ENCODE measurements around the gene MARCHF10. TPM values are rescaled to one million over a fixed set of nuclear protein-coding genes. Genes with fewer than 3 reads are reported as not detected.

The MARCHF10 gene, protein sequence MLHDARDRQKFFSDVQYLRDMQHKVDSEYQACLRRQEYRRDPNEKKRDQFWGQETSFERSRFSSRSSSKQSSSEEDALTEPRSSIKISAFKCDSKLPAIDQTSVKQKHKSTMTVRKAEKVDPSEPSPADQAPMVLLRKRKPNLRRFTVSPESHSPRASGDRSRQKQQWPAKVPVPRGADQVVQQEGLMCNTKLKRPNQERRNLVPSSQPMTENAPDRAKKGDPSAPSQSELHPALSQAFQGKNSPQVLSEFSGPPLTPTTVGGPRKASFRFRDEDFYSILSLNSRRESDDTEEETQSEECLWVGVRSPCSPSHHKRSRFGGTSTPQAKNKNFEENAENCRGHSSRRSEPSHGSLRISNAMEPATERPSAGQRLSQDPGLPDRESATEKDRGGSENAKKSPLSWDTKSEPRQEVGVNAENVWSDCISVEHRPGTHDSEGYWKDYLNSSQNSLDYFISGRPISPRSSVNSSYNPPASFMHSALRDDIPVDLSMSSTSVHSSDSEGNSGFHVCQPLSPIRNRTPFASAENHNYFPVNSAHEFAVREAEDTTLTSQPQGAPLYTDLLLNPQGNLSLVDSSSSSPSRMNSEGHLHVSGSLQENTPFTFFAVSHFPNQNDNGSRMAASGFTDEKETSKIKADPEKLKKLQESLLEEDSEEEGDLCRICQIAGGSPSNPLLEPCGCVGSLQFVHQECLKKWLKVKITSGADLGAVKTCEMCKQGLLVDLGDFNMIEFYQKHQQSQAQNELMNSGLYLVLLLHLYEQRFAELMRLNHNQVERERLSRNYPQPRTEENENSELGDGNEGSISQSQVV
- not detected in 2 replicates for total RNA-seq

DNA sequence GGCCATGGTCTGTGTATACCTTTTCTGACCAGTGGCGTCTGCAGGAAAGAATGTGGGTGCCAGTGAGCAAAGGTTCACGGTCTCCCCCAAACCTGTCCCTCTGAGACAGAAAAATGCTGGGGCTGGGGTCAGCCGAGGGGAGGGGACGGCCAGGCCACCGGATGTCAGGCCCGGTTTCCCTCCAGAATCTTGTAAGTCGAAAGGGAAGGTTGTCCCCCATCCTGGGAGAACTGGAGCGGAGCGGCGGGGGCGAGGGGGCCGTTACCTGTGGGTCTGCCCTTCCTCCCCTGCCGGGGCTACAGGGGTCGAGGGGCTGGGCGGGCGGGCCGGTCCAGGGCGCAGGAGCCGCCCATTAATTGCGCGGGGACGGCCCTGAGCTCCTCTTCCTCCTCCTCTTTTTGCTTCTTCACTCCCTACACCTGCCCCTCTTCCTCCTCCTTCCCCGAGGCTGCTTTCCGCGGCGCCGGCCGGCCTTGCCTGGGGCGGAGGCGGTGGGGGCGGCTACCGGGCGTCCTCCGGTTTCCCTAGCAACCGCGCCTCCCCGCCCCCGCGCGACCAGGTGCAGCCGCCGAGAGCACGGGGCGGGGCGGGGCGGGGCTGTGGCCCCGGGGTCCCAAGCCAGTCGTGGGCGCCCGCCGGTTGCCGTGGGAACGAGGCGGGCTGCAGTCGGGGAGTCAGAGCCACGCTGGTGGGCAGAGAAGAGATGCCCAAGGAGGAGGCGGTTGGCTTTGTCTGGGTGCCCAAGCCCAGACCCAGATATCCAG lies at the start of gene MARCHF10:
Gene MARCHF10, minus strand, starts transcription at position 503 of the 764 bp plus-strand sequence. CDS start 6,579 bp downstream, outside the sequence.

Other genes with a start within 250 kb of the MARCHF10 start
- gene MRC2, start 180.6 kb downstream of the MARCHF10 start, total RNA-seq: 1.8 and 20.5 TPM in 2 replicates
- gene TANC2, start 157.9 kb upstream of the MARCHF10 start, total RNA-seq: 9.7 and 131 TPM in 2 replicates